ENCODE data around the gene CC2D2A. TPM values are rescaled to one million over a fixed set of nuclear protein-coding genes. Genes with fewer than 3 reads are reported as not detected.
"Not testable (repeated sequence)": the region's sequence is repeated elsewhere in the genome, so short reads cannot be mapped to it uniquely, and the experiment has no call there.

Gene CC2D2A
- total RNA-seq, 3 donors from 2014 or later = 6.3 to 39.1 (median 7.6) TPM

- ATAC-seq = no peak
- Histone ChIP-seq H3K4me1 (ENCODE audit: low read depth) (no peaks in the 10 kb centered on the region), H3K36me3 (ENCODE audit: low read depth) (no peaks in the 10 kb centered on the region), H3K4me3 (no peak overlapping the region), H3K9me3 (no peaks in the 10 kb centered on the region)
- intact Hi-C loops (cut with DNase I, micrococcal nuclease) = no loop called here
- DNase-seq = no peak
- TF ChIP-seq CTCF (IDR thresholded peaks at IDR 0.05) = no peak
These were observed 141.2 kb downstream of the CC2D2A start for GRCh38 chr4:15610855-15611254.

- DNase-seq = no peak
- intact Hi-C loops (cut with DNase I, micrococcal nuclease) = no loop called here
- no peaks in the 10 kb centered on the region for H3K9me3 ChIP-seq
- TF ChIP-seq CTCF (IDR thresholded peaks at IDR 0.05) = no peak
- ATAC-seq = no peak
- no peak overlapping the region for H3K4me3 ChIP-seq
- no peaks in the 10 kb centered on the region for H3K36me3 ChIP-seq (ENCODE audit: low read depth)
- H3K4me1 ChIP-seq (ENCODE audit: low read depth) = no peaks in the 10 kb centered on the region
These were observed 142.5 kb downstream of the CC2D2A start for GRCh38 chr4:15612136-15612535.

- DNase-seq; H3K4me3 ChIP-seq; H3K36me3 ChIP-seq (ENCODE audit: low read depth); H3K9me3 ChIP-seq; intact Hi-C loops (cut with DNase I, micrococcal nuclease); H3K4me1 ChIP-seq (ENCODE audit: low read depth); ATAC-seq: not testable (repeated sequence)
These were observed 145.2 kb downstream of the CC2D2A start for GRCh38 chr4:15614891-15615290.

- H3K4me1 ChIP-seq (ENCODE audit: low read depth); intact Hi-C loops (cut with DNase I, micrococcal nuclease); H3K36me3 ChIP-seq (ENCODE audit: low read depth); ATAC-seq; DNase-seq; H3K4me3 ChIP-seq: not testable (repeated sequence)
- H3K9me3 ChIP-seq = peaks cover 14% of the 10 kb centered on the region
These were observed 147.7 kb downstream of the CC2D2A start for GRCh38 chr4:15617407-15617806.

GRCh38 chr4:15636818-15637217, 167.1 kb downstream of the CC2D2A start:
- Histone ChIP-seq H3K4me3 (no peak overlapping the region), H3K4me1 (ENCODE audit: low read depth) (no peaks in the 10 kb centered on the region), H3K9me3 (no peaks in the 10 kb centered on the region), H3K36me3 (ENCODE audit: low read depth) (peaks cover 3% of the 10 kb centered on the region)
- TF ChIP-seq CTCF (IDR thresholded peaks at IDR 0.05) = no peak
- intact Hi-C loops (cut with DNase I, micrococcal nuclease) = no loop called here
- DNase-seq = no peak
- ATAC-seq = no peak

GRCh38 chr4:15638418-15638817, 168.7 kb downstream of the CC2D2A start:
- peaks cover 3% of the 10 kb centered on the region for H3K36me3 ChIP-seq (ENCODE audit: low read depth)
- intact Hi-C loops (cut with DNase I, micrococcal nuclease) = no loop called here

More at GRCh38 chr4:15638418-15638817, 168.7 kb downstream of the CC2D2A start:
- TF ChIP-seq CTCF (IDR thresholded peaks at IDR 0.05) = no peak
- DNase-seq = no peak
- H3K4me1 ChIP-seq (ENCODE audit: low read depth) = no peaks in the 10 kb centered on the region
- no peaks in the 10 kb centered on the region for H3K9me3 ChIP-seq
- no peak for ATAC-seq
- no peak overlapping the region for H3K4me3 ChIP-seq
